RCC 7860 (cell line): ENCODE results near the gene NPB.

Experiments used
- DNase-seq: peaks from one replicate; pipeline ENCODE4 v3.0.0-alpha.2; 2015; ENCODE audit warnings: low spot score
- FAIRE-seq: peaks from 2 replicates; lab custom pipeline; 2012; peaks lifted over from hg19 to GRCh38; lab: Jason Lieb, UNC

The NPB gene

DNA sequence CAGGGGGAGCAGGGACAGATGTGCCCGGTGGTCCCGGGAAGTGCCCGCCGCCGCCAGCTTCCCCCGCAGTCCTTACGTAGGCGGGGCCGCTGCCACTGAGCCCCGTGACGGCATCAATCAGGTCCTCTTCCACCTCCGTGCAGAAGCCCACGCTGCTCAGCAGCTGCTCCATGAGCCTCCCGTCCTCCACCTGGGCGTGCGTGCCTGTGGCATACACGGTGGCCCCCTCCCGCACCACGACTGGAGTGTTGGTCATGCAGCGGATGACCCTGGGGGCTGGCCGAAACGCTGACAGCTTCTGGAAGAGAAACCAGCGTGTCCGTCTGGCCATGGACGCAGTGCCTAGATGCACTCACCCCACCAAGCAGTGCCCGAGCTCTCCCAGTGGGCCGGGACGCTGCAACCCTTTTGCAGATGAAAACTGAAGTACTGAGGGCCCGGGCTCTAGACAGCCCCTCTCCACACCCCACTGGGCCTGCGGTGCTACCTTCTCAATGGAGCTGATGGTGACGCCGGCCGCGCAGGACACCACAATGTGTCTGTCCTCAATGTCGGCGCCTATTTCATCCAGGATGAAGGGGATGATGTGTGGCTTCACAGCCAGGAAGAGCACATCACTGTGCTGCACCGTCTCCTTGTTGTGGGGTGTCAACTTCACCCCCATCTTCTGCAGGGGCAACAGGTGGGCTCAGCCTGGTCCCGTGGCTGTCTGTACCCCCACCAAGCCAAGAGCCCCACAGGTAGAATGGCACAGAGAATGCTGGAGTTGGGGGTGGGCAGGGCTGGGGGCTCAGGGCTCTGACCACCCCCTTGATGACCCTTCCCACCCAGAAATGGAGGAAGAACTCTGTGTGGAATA lies 33.0 kb downstream of the NPB start:
- FAIRE-seq (no peak), DNase-seq (no peak)

DNA sequence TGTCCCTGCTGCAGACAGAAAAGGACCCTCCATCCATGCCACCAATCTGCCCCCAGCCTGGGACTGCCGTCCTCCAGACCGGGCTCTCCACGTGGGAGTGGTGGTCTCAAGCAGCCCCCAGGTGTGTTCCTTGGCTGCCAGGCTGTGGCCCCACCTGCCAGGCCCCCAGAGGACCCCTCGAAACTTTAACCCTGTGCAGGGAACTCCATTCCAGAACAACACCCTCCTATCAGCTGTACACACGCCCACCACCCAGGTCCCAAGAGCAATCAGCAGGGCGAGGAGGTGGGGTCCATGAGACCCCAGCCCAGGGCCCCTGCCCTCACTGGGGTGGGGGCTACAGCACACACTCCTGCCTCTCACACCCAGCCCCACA lies 33.7 kb downstream of the NPB start:
- no peak for FAIRE-seq

DNA sequence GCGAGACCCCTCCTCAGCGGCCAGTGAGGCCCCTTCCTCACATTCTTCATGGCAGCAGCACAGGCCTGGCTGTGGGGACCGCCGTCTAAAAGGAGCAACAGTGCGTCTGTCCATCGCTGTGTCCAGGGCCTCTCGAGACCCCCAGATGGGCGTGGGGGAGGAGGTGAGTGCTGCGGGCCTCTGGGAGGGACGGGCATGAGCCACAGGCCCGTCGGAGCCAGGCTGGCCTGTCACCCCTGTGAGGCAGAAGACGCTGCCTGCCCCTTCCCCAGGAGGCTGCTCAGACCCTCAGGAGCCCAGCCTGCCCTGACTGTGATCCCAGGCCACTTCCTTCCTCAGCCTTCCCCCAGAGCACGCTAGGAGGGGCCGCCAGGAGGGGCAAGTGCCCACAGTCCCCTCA lies 37.2 kb downstream of the NPB start:
- FAIRE-seq (no peak), DNase-seq (no peak)

More for the DNA sequence above, 33.7 kb downstream of the NPB start:
- no peak for DNase-seq

DNA sequence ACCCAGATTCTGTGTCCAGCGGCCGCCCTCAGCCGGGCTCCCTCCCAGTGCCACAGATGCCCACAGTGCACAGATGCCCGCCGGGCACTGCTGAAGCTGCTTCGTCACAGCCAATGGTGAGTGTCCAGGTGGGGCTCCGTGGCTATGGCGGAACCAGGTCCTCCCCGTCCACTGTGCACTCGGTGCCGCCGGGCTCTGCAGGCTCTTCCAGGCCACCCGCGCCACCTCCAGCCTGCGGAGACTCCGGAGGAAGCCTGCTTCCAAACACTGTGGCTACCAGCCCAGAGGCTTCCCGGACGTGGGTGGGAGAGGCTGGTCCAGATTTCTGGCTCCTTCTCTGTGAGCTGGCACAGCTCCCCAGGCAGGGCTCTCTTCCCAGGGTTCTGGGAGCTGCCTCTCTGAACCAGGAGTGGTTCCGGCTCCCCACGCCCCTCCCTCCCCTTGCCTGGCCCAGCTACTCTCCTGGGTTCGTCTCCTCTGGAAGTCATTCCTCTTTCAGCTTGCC lies 37.9 kb downstream of the NPB start:
- no peak for DNase-seq
- no peak for FAIRE-seq

DNA sequence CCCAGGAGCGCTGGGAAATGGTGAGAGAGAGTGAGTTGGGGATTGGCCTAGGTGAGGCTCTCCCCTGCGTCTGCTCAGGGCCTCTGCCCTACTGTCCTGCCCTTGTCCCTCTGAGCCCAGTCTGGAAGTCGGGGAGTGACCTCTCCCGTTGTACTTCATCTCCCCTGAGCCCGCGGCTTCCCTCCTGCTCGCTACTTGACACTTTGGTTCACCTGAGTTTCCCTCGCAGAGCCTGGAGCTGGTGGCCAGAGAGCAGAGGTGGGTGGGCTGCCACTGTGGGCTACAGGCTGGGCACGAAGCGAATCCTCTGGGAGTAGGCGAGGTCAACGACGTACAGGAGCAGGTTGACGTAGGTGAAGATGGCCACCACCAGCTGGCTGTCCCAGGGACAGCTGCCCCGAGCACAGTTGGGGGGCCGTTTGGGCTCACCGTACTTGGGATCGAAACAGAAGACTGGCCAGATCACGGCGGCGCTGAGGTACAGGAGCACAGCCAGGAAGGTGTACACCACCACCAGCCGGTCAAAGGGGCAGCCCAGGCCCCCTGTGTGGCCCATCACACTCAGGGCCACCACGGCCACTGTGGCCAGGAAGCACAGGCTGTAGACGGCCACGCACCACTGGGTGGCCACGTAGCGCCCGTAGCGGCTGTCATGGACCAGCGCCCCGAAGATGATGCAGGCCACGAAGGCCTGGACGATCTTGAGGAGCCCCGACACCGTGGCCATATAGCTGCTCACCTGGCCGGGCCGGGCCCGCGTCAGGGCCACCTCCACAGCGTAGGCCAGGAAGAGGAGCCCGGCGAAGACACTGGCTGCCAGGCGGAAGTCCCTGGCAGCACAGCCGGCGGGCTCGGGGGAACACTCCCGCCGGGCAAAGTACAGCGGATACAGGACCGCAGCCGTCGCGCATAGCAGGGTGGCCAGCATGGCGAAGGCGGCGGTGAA lies 38.8 kb downstream of the NPB start:
- no peak for FAIRE-seq
- DNase-seq = no peak

DNA sequence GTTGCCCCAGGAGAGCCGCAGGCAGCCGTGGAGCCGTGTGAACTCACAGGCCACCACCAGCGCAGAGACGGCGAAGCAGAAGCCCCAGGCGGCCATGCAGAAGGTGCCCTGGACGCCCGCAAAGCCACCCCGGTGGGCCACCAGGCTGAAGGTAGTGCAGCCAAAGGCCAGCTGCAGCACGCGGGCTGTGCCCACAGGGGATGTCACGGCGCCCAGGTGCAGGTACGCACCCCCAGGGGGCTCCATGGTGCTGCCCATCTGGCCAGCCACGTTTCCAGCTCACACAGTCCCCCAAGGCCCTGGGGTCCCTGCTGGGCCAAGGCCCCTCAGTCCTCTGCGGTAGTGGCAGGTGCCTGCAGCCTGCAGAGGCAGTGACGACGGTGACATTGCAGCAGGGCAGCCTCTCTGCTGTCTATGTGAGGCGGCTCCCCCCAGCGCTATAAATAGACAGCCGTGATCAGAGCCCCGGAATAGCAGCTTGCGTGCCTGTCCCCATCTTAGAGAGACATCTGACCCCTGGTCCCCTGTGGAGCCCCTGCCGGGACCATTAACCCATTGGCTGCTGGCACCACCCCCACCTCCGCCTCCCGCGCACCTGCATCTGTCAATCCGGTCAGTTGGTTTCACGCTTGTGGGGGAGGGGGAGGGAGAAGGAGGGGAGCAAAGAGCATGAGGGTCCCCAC lies 39.6 kb downstream of the NPB start:
- FAIRE-seq (no peak), DNase-seq (no peak)

DNA sequence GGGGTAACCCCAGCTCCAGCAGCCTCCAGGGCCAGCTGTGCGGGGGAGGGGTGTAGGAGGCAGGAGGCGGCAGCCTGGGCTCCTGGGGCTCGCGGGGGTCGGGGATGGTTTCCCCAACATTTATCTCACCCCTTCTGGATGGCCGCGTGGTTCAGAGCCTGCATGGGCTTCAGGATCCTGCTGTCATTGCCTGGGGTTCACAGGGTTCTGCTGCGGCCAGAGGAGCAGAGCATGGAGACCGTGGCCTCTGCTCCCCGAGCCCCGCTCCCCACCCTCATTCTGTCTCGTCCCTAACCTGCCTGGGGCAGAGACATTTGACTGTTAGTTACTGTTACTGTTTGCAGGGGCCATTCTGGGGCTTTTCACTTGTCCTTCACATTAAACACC lies 40.1 kb downstream of the NPB start:
- DNase-seq (no peak), FAIRE-seq (no peak)

DNA sequence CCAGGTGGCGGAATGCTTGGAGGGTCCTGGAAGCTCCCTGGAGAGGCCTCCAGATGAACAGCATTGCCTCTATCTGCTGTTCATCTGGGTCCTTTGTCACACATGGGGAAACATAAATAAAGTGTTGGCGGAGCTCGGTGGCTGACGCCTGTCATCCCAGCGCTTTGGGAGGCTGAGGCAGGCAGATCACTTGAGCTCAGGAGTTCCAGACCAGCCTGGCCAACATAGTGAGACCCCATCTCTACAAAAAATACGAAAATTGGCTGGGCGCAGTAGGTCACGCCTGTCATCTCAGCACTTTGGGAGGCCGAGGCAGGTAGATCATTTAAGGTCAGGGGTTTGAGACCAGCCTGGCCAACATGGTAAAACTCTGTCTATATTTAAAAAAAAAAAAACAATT lies 42.8 kb downstream of the NPB start:
- DNase-seq (no peak), FAIRE-seq (no peak)

DNA sequence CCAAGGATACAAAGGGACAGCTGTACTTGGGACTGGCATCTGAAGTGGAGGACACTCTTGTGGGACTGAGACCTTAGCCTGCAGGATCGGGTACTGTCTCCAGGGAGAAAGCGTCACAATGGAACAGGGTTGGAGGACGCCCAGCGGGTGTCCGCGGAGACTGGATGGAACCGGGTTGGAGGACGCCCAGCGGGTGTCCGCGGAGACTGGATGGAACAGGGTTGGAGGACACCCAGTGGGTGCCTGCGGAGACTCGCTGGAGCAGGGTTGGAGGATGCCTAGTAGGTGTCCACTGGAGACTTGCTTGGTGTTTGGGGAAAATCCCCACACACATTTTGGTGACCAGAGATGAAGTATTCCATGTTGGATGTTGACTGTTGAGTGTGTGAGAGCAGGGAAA lies 45.2 kb downstream of the NPB start, which contains the start of gene MYADML2:
MYADML2 (minus strand) TSS at position 45 of the 400 bp plus-strand sequence. CDS start 5,492 bp downstream, outside the sequence.
- FAIRE-seq = no peak

DNA sequence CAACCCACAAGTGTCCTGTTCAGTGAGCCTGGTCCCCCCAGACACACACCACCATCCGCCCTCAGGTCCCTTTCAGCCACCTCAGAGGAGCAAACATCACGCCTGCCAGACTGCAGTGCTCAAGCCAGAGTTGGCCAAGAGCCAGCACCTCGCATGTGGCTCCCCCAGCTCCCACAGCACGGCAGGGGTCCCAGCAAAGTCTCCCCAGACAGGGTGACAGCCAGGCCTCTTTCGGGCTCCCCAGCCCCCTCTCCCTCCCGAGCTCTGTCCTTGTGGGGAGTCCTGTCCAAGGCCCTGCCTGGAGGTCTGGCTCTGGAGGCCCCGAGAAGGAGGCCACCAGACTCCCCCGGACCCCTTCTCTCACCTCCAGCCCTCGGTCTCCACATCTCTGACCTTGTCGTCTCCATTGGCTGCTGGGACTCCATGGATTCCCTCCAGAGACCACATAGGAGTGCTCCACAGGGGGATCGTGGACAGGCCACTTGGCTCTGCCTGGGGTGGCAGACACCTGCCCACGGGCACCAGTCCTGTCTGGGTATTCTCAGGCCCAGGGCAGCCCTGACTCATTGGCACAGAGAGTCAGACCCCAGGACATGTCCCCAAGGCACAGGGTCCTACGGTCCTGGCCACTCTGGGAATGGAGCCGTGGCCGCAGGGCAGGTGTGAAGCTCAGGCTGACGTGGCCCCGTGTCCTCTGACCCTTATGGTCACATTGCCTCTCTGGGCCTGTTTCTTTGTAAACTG lies 46.8 kb downstream of the NPB start:
- FAIRE-seq (no peak), DNase-seq (no peak)

More for the DNA sequence above, 45.2 kb downstream of the NPB start, which contains the start of gene MYADML2:
- no peak for DNase-seq

DNA sequence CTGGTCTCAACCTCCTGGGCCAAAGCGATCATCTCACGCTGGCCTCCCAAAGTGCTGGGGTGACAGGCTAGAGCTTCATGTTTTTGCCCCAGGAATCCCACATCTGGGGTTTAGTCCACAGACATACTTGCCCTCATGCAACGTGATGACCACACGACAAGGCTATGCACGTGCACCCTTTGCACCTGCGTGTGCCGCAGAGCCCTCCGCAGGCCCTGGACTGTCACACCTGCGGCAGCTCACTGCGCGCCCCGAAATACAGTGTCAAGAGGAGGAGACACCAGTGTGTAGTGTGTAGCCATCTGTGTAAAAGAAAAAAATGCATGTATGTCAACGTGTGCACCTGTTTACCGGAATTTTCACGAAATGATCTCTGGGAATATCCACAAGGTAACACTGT lies 48.5 kb downstream of the NPB start:
- DNase-seq = no peak
- FAIRE-seq = no peak

DNA sequence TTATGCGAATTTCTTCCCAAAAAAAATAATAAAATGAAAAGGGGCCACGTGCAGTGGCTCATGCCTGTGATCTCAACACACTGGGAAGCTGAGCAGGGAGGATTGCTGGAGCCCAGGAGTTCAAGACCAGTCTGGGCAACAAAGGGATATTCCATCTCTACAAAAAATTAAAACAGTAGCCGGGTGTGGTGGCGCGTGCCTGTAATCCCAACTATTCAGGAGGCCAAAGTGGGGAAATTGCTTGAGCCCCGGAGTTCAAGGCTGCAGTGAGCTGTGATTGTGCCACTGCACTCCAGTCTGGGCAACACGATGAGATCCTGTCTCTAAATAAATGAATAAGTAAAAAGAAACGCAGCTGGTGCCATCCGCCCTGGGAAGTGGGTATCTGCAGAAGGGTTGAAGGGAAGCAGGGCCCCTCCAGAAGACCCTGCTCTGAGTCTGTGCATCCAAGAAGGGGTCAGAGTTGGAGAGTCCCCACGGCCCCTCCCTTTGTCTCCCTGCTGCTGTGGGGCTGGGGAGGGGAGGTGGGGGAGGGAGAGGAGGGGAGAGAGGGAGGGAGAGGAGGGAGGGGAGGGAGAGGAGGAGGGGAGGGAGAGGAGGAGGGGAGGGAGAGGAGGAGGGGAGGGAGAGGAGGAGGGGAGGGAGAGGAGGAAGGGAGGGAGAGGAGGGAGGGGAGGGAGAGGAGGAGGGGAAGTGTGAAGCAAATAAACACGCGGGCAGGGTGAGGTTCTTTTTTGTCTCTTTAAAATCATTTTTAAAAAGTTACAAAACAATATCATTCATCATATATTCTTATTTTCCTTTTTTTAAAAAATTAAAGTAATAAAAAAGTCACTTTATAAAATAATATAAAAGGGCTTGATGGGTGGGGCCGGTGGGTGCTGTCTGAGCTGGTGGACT lies 50.0 kb downstream of the NPB start:
- DNase-seq (no peak), FAIRE-seq (no peak)
